GM18858 (cell line): ENCODE results near the gene MICU1.
"Not testable (repeated sequence)": the region's sequence is repeated elsewhere in the genome, so short reads cannot be mapped to it uniquely, and the experiment has no call there.

Experiments
- ATAC-seq: cut with Tn5 transposase; IDR thresholded peaks from one replicate; pipeline ENCODE4 v1.9.1; 2021; ENCODE audit not compliant: unreplicated experiment

The MICU1 gene

DNA sequence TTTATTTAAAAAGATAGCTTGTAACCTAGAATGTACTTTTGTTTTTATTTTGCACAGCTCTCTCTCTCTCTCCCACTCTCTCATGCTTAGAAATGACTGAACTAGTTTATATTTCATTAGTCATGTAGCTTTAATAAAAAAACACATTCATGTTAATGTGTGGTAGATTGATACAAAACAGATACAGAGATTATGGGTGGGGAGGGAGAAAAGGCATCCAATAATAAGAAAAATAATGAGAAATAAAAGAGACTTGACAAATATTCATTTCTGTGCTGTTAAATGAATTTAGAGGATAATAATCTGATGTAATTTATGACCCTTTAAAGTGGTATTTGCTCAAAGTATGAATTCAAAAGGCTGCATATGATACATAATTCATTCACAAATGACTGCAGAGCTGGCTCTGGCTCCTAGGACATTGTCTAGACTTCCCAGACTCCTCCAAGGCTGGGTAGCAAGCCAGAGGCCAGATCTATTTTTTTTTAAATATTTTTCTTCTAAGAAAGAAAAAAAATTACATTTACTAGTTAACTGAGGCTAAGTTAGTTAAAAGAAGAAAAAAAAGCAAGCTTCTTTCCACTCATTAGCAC lies 165.5 kb downstream of the MICU1 start:
- ATAC-seq = no peak

GRCh38 chr10:72459301-72459700 lies 166.6 kb downstream of the MICU1 start:
- no peak for ATAC-seq

GRCh38 chr10:72455889-72456595 lies 169.8 kb downstream of the MICU1 start:
- ATAC-seq = no peak

- no peak for ATAC-seq
Observed at GRCh38 chr10:72449941-72450441, 175.9 kb downstream of the MICU1 start.

GRCh38 chr10:72445851-72446250 lies 180.0 kb downstream of the MICU1 start:
- no peak for ATAC-seq

DNA sequence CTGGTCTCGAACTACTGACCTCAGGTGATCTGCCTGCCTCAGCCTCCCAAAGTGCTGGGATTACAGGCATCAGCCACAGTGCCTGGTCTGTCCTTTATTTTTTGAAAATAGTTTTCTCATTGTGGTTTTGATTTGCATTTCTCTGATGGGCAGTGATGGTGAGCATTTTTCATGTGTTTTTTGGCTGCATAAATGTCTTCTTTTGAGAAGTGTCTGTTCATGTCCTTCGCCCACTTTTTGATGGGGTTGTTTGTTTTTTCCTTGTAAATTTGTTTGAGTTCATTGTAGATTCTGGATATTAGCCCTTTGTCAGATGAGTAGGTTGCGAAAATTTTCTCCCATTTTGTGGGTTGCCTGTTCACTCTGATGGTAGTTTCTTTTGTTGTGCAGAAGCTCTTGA lies 182.9 kb downstream of the MICU1 start:
- ATAC-seq = not testable (repeated sequence)

DNA sequence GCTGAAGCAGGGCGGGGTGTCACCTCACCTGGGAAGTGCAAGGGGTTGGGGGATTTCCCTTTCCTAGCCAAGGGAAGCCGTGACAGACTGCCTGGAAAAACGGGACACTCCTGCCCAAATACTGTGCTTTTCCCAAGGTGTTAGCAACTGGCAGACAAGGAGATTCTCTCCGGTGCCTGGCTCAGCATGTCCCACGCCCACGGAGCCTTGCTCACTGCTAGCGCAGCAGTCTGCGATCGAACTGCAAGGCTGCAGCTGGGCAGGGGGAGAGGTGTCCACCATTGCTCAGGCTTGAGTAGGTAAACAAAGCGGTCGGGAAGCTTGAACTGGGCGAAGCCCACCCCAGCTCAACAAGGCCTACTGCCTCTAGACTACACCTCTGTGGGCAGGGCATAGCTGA lies 190.3 kb downstream of the MICU1 start:
- ATAC-seq = no peak

- not testable (repeated sequence) for ATAC-seq
Observed at GRCh38 chr10:72430936-72431335, 194.9 kb downstream of the MICU1 start.

DNA sequence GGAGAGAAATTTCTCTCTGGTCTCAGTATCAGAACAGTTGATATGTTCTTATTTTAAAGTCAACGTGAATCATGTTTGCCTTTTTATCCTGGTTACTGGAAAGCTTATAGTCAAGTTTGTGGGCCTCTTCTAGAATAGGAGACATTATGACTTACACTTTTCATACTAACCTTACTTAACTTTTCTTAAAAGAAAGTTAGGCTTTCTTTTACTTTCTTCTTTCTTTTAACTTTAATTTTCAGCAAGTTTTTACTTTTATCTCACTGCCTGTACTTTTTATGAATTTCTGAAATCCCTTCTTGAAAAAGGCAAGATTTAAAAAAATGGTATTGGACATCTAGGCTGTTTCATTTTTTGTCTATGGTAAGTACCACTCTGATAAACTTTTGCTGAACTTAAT lies 195.9 kb downstream of the MICU1 start:
- no peak for ATAC-seq

DNA sequence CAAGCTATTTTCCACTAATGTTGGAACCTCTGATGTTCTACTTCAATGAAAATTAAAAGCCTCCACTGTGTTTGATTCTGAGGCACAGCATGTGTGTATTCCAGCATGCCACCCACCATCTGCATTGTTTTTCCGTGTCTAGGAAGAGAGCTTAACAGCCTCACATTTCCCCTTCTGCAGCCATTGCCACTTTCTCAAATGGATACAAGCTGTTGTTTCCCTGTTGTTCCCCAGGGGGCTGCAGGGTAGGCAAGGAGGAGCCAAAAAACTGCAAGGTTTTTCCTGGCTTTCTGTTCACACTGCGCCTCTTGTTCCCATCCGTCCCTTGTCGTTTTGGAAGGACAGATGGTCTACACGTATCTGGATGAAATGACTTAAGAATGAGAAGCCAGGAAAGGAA lies 198.9 kb downstream of the MICU1 start:
- no peak for ATAC-seq

DNA sequence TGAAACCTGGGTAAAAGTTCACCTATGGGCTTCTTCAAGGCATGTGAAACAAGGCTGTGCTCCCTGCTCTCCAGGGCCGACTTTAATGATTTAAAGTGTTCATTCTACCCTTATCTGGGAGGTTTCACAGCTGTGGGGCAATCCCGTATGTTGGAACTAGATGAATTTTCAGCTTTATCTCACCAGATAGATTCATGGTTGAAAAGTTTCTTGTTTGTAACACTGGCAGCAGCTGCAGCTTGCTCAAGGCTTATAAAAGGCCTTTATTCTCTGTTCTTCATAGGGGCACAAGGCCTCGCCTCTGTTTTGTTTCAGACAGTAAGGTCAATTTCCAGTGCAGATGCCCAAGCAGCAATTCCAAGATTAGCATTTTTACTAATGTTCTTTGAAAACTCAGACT lies 200.7 kb downstream of the MICU1 start:
- ATAC-seq = no peak

DNA sequence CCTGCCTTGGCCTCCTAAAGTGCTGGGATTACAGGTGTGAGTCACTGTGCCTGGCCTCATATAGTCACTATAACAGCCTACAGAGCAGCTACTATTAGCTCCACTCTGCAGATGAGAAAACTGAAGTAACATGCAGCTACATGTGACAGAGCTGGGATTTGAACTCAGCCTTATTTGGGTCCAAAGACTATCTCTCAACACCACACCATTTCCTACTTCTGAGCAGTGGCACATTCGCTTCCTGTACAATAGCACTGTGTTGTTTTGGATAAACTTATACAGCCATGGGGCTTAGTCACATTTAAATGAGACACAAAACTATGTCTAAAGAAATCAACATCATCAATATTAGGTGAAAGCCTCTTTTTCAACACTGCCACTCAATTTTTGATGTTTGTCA lies 201.3 kb downstream of the MICU1 start:
- ATAC-seq = no peak

DNA sequence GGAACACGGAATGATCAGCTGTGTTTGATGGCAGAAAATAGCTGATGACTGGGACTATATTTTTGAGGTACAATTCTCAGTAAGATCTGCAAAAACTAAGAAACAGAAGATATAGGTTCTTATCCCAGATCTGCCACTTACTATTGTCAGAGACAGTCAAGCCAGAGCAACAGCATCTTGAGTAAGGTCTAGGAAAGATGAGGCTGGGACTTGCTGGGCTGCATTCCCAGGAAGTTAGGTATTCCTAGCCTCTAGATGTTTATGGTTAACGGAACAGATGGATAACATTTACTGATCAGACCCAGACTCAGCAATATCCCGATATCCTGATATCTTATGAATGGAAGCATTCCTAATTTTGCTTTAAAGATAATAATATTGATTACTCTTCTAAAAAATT lies 202.5 kb downstream of the MICU1 start:
- no peak for ATAC-seq

GRCh38 chr10:72421885-72422540 lies 203.9 kb downstream of the MICU1 start:
- no peak for ATAC-seq

DNA sequence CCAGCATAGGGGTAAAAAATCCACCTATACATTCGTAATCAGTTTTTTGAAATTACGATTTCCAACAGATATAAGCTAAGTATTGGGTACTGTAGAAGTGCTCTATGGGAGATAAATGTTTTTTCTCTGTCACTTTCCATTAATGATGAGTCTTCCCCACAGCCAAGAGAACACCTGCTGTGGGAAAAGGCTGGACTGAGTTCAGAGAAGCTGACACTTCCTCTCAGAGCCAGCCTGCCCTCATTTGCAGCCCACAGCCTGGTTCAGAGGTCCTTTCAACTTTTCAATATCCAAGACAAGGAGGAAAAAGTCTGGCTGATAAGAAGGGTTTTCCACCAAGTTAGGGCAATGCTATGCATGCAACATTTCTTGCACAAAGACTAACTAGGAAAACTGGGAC lies 206.6 kb downstream of the MICU1 start:
- ATAC-seq = no peak

- no peak for ATAC-seq
Observed at GRCh38 chr10:72418679-72419078, 207.2 kb downstream of the MICU1 start.

GRCh38 chr10:72417971-72418370 lies 207.9 kb downstream of the MICU1 start:
- ATAC-seq = no peak

DNA sequence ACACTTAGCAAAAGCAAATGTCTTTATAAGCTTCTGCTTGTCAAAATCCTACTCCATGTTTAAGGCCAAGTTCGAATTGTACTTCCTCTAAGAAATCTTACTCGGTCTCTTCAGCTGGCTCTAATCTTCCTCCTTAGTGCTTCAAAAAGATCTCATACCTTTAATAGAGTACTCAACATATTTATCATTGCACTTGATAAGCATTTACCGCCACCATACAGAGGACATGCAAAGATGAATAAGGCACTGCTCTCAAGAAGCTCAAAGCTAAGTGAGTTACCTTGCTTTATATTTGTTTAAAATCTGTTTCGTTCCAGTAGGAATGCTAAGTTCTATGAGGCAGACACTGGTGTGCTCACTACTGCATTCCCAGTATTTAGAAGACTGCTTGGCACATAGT lies 209.2 kb downstream of the MICU1 start:
- no peak for ATAC-seq

GRCh38 chr10:72414642-72415041 lies 211.2 kb downstream of the MICU1 start:
- no peak for ATAC-seq

DNA sequence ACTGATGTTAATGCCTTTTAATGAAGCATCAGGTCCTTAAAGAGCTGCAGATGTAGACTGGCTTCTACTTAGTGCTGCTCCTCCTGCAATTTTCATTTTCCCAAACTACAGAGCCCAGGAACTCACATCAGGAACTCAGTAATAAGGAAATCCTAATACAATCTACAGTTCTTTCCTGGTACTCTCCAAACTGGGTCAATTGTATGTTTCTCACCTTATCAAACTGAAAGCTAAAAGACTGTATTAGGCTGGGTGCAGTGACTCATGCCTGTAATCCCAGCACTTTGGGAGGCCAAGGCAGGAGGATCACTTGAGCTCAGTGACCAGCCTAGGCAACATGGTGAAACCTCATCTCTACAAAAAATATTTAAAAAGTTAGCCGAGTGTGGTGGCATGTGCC lies 216.7 kb downstream of the MICU1 start:
- no peak for ATAC-seq

DNA sequence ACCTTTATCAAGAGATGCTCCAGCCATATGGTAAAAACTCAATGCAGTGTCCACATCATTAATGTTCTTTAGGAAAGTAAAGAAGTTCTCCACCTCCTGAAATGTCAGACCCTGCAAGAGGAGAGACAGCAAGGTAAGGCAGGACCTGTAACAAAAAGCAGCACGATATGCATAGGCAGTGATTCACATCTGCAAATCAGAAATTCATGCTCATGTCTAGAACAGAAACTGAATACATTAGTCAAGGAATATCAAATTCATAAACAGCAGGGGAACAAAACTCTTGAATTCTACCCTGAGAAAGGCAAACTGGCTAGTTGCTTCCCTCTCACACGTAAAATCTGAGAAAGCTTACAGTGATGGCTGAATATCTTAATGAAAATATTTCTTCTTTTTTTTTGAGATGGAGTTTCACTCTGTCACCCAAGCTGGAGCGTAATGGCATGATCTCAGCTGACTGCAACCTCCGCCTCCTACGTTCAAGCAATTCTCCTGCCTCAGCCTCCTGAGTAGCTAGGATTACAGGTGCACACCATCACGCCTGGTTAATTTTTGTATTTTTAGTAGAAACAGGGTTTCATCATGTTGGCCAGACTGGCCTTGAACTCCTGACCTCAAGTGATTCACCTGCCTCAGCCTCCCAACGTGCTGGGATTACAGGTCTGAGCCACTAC lies 217.8 kb downstream of the MICU1 start:
- no peak for ATAC-seq

DNA sequence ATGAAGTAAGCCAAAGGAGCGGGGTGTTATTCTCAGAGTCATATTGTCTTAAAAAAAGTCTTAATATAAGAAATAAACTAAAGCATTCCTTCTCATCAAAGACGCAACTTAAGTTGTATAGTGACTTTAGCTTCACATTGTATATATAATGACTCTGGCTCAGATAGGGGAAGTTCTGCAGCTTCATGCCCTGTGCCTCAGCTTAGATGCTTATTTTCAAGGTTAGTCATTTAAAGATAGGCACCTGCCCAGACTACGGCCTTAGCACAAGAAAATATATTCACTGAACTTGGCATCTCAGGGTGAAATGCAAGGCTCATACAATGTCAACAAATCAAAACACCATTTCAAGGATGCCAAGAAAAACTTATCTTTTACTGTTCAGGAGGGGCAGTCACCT lies 218.4 kb downstream of the MICU1 start:
- no peak for ATAC-seq
